Ishikawa (cell line): ENCODE measurements around the gene ZMYND8.

ENCODE experiments used
- CEBPB ChIP-seq: IDR thresholded peaks from 2 replicates; pipeline ENCODE4 v1.6.1; 2012
- CREB1 ChIP-seq: IDR thresholded peaks from 2 replicates; pipeline ENCODE4 v1.6.1; 2012; ENCODE audit warnings: low read depth
- EGR1 ChIP-seq: IDR thresholded peaks from 2 replicates; pipeline ENCODE4 v1.6.1; 2012
- EP300 ChIP-seq: IDR thresholded peaks from 2 replicates; pipeline ENCODE4 v1.6.1; 2012; ENCODE audit warnings: borderline replicate concordance
- FOXM1 ChIP-seq: IDR thresholded peaks from 2 replicates; pipeline ENCODE4 v1.6.1; 2012; ENCODE audit warnings: low read depth, borderline replicate concordance
- MAX ChIP-seq: IDR thresholded peaks from 2 replicates; pipeline ENCODE4 v1.6.1; 2012
- NFIC ChIP-seq: IDR thresholded peaks from 2 replicates; pipeline ENCODE4 v1.6.1; 2012
- RAD21 ChIP-seq: IDR thresholded peaks from 2 replicates; pipeline ENCODE4 v1.6.1; 2012; ENCODE audit warnings: low read depth
- TAF1 ChIP-seq: IDR thresholded peaks from 2 replicates; pipeline ENCODE4 v1.6.1; 2012; ENCODE audit warnings: low read depth, mild to moderate bottlenecking
- TCF12 ChIP-seq: IDR thresholded peaks from 2 replicates; pipeline ENCODE4 v1.6.1; 2012; ENCODE audit warnings: low read depth
- TEAD4 ChIP-seq: IDR thresholded peaks from 2 replicates; pipeline ENCODE4 v1.6.1; 2012
- YY1 ChIP-seq: IDR thresholded peaks from 2 replicates; pipeline ENCODE4 v1.6.1; 2012; ENCODE audit warnings: low read depth
- ZBTB7A ChIP-seq: IDR thresholded peaks from 2 replicates; pipeline ENCODE4 v1.6.1; 2012; ENCODE audit warnings: low read depth
- TF ChIP-seq, protein P1 (sequence below): IDR thresholded peaks from 2 replicates; pipeline ENCODE4 v1.6.1; 2012; ENCODE audit warnings: low read depth, mild to moderate bottlenecking
- TF ChIP-seq, protein P2 (sequence below): IDR thresholded peaks from 2 replicates; pipeline ENCODE4 v1.6.1; 2012

ZMYND8 gene

GRCh38 chr20:47206962-47207641 is 149.4 kb downstream of the ZMYND8 start:
- 0 out of 2 replicates have a peak, but pooled peaks have one; percentile 21 for TF ChIP-seq YY1
- TF ChIP-seq TEAD4, result 0 out of 2 replicates have a peak, but pooled peaks have one; percentile 7
- TF ChIP-seq RAD21, result no peak

- TF ChIP-seq CEBPB, result peak; percentile 76
Observed at GRCh38 chr20:47206552-47206951, 149.9 kb downstream of the ZMYND8 start.

GRCh38 chr20:47205577-47206123 is 150.8 kb downstream of the ZMYND8 start:
- TF ChIP-seq, protein P1, sequence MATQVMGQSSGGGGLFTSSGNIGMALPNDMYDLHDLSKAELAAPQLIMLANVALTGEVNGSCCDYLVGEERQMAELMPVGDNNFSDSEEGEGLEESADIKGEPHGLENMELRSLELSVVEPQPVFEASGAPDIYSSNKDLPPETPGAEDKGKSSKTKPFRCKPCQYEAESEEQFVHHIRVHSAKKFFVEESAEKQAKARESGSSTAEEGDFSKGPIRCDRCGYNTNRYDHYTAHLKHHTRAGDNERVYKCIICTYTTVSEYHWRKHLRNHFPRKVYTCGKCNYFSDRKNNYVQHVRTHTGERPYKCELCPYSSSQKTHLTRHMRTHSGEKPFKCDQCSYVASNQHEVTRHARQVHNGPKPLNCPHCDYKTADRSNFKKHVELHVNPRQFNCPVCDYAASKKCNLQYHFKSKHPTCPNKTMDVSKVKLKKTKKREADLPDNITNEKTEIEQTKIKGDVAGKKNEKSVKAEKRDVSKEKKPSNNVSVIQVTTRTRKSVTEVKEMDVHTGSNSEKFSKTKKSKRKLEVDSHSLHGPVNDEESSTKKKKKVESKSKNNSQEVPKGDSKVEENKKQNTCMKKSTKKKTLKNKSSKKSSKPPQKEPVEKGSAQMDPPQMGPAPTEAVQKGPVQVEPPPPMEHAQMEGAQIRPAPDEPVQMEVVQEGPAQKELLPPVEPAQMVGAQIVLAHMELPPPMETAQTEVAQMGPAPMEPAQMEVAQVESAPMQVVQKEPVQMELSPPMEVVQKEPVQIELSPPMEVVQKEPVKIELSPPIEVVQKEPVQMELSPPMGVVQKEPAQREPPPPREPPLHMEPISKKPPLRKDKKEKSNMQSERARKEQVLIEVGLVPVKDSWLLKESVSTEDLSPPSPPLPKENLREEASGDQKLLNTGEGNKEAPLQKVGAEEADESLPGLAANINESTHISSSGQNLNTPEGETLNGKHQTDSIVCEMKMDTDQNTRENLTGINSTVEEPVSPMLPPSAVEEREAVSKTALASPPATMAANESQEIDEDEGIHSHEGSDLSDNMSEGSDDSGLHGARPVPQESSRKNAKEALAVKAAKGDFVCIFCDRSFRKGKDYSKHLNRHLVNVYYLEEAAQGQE, result no peak
- TF ChIP-seq CREB1 (no peak), TCF12 (no peak), RAD21 (peak; percentile 58), CEBPB (no peak), TEAD4 (no peak), YY1 (no peak), MAX (no peak; the same call in 1 of the 2 replicates), NFIC (no peak), ZBTB7A (no peak), EGR1 (no peak), EP300 (no peak), FOXM1 (no peak), TAF1 (no peak)
- TF ChIP-seq, protein P2, sequence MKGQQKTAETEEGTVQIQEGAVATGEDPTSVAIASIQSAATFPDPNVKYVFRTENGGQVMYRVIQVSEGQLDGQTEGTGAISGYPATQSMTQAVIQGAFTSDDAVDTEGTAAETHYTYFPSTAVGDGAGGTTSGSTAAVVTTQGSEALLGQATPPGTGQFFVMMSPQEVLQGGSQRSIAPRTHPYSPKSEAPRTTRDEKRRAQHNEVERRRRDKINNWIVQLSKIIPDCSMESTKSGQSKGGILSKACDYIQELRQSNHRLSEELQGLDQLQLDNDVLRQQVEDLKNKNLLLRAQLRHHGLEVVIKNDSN, result peak; percentile 28; the same call in 1 of the 2 replicates

GRCh38 chr20:47204008-47204849 is 152.3 kb downstream of the ZMYND8 start:
- TF ChIP-seq CEBPB, result no peak

- no peak for TF ChIP-seq RAD21
- TF ChIP-seq, protein P1, result peak; percentile 46; the same call in 1 of the 2 replicates
- TF ChIP-seq TAF1, result no peak
- TF ChIP-seq EP300, result no peak
- no peak for TF ChIP-seq EGR1
- no peak for TF ChIP-seq ZBTB7A
Observed at GRCh38 chr20:47202733-47203667, 153.5 kb downstream of the ZMYND8 start.

DNA sequence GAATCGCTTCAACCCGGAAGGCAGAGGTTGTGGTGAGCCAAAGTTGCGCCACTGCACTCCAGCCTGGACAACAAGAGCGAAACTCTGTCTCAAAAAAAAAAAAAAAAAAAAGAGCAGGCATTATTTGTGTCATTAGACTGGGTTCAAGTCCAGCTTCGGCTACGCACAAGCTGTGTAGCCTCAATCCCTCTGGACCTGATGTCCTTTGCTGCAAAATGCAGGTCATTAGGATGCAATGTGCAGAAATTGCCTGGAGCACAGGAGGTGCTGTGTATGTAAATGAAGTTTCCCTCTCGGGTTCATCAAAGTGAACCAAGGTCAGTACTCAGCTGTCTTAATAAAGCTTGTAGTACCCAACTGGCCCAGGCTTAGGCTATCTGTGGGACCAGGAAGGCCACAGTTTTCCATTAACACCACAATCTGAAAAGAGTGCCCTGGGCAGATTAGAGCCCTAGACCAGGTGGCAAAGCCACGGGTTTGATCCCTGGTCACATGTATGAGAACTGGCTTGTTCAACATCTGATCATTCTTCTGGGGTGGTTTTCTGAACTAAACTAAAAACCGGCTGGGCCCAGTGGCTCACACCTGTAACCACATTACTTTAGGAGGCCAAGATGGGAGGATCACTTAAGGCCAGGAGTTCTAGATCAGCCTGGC is 155.3 kb downstream of the ZMYND8 start:
- TF ChIP-seq EGR1 (no peak), CREB1 (no peak), TEAD4 (no peak), RAD21 (no peak), NFIC (no peak), YY1 (no peak), ZBTB7A (no peak), FOXM1 (no peak)
- TF ChIP-seq, protein P2, result no peak
- TF ChIP-seq, protein P1, result no peak
